Prostate gland (tissue), 2 donors: ENCODE results near the gene TNFAIP8L2. TPM values are rescaled to one million over a fixed set of nuclear protein-coding genes. Genes with fewer than 3 reads are reported as not detected.

Source experiments
- DNase-seq: peaks from one replicate; pipeline ENCODE4 v3.0.0-alpha.2; 2019; ENCODE audit warnings: low spot score
- H3K27ac ChIP-seq, 2 donors: fragments of 200-600 bp; sonication (generic); 2 replicates each; pipeline ENCODE4 v1.5.1; 2017 to 2019
- H3K27me3 ChIP-seq: fragments of 200-600 bp; sonication (generic); replicated peaks from 2 replicates; pipeline ENCODE4 v1.5.1; 2019; ENCODE audit not compliant: insufficient read depth
- H3K36me3 ChIP-seq, 2 donors: fragments of 200-600 bp; sonication (generic); 1 replicate in 1 of 2; 2 replicates in 1 of 2; pipeline versions ENCODE4 v1.5.1 to v1.8.1; 2017 to 2019
- H3K4me1 ChIP-seq: fragments of 200-600 bp; sonication (generic); replicated peaks from 2 replicates; pipeline ENCODE4 v1.5.1; 2019
- H3K4me3 ChIP-seq, 2 donors: fragments of 200-600 bp; sonication (generic); 2 replicates each; pipeline ENCODE4 v1.5.1; 2017 to 2019
- H3K9me3 ChIP-seq: fragments of 200-600 bp; sonication (generic); 2 replicates; pipeline ENCODE4 v1.5.1; 2017
- CTCF ChIP-seq, 4 experiments: fragments of 200-600 bp in 2 of 4; fragments of 450-650 bp in 2 of 4; sonication (generic) in 2 of 4; IDR thresholded peaks; 1 replicate in 3 of 4; 2 replicates in 1 of 4; pipeline ENCODE4 v1.5.1; 2016 to 2019; ENCODE audit warnings: antibody characterized with exemption in 4 of 4, mild to moderate bottlenecking in 2 of 4, moderate library complexity in 2 of 4
- POLR2A ChIP-seq: fragments of 450-650 bp; IDR thresholded peaks from one replicate; pipeline ENCODE4 v1.6.1; 2016; ENCODE audit warnings: antibody characterized with exemption, mild to moderate bottlenecking
- POLR2AphosphoS5 ChIP-seq: sonication (generic); formaldehyde crosslinking; IDR thresholded peaks from one replicate; pipeline ENCODE4 v1.6.1; 2017; ENCODE audit warnings: antibody characterized with exemption
- WGBS: methylation state at CpG from one replicate; pipeline ENCODE4 v1.1.5; 2018; 5-methylcytosine and 5-hydroxymethylcytosine counted together
- intact Hi-C: fragments of 100-400 bp; cut with DNase I; formaldehyde crosslinking; loops from one replicate; pipeline ENCODE4 v1.14.2; 2022
- total RNA-seq, 2 donors: library from RNA; depleted of rRNA; stranded (reverse); fragments of >200 nt; gene quantifications; one replicate each; pipeline ENCODE4 v1.1.0, GENCODE V29; 2016

The TNFAIP8L2 gene
- total RNA-seq, 2 donors from 2014 or later: 1.5 to 2.1 TPM

- H3K27me3 ChIP-seq: no peaks in the 10 kb centered on the region
- no peak for TF ChIP-seq POLR2A
- no peak for TF ChIP-seq POLR2AphosphoS5
- TF ChIP-seq CTCF (IDR thresholded peaks at IDR 0.05): no peak
- no peaks in the 10 kb centered on the region for H3K36me3 ChIP-seq
- H3K9me3 ChIP-seq: no peaks in the 10 kb centered on the region
- H3K27ac ChIP-seq: peak overlapping the region; percentile 59 to 68
- intact Hi-C loops: loop anchor here (5.0 kb wide), 1 partner anchor 78 kb away; no protein-coding TSS in a partner anchor
- peak overlapping the region; percentile 62 to 75 for H3K4me3 ChIP-seq
- WGBS: 13% methylated on average over 43 of the region's 43 CpGs
- no peaks in the 10 kb centered on the region for H3K4me1 ChIP-seq
- no peak for DNase-seq
These were observed 11.0 kb upstream of the TNFAIP8L2 start for GRCh38 chr1:151145304-151146071.

GRCh38 chr1:151146072-151146411 lies 10.4 kb upstream of the TNFAIP8L2 start:
- TF ChIP-seq CTCF (IDR thresholded peaks at IDR 0.05): no peak
- TF ChIP-seq POLR2A: no peak
- no peak for TF ChIP-seq POLR2AphosphoS5
- 0% methylated on average over 26 of the region's 26 CpGs for WGBS
- Histone ChIP-seq H3K4me1 (no peaks in the 10 kb centered on the region), H3K27me3 (no peaks in the 10 kb centered on the region), H3K36me3 (no peaks in the 10 kb centered on the region), H3K9me3 (no peaks in the 10 kb centered on the region), H3K27ac (peak overlapping the region; percentile 59 to 68), H3K4me3 (peak overlapping the region; percentile 62 to 75)
- no peak for DNase-seq
- intact Hi-C loops: loop anchor here (5.0 kb wide), 1 partner anchor 79 kb away; no protein-coding TSS in a partner anchor

- Histone ChIP-seq H3K27ac (peak within 1 kb of the TSS; percentile 59 to 68), H3K4me1 (no peaks in the 10 kb centered on the region), H3K4me3 (peak within 1 kb of the TSS; percentile 62 to 75), H3K9me3 (no peaks in the 10 kb centered on the region), H3K36me3 (no peaks in the 10 kb centered on the region), H3K27me3 (no peaks in the 10 kb centered on the region)
- TF ChIP-seq POLR2AphosphoS5: peak; percentile 95
- TF ChIP-seq CTCF (IDR thresholded peaks at IDR 0.05): peak in 1 of 4 experiments; percentile 22
- peak; percentile 90 for TF ChIP-seq POLR2A
- intact Hi-C loops: loop anchor here (5.0 kb wide), 1 partner anchor 79 kb away; no protein-coding TSS in a partner anchor
- under 1% methylated on average over 31 of the region's 61 CpGs for WGBS
- DNase-seq: peak; percentile 94
These were observed 9.9 kb upstream of the TNFAIP8L2 start, which contains the start of gene SEMA6C for GRCh38 chr1:151146412-151147131. TSS of gene SEMA6C (minus strand) at chr1:151146631. CDS start at chr1:151142621, 4,010 bp downstream.

GRCh38 chr1:151147132-151147503 lies 9.3 kb upstream of the TNFAIP8L2 start:
- TF ChIP-seq POLR2A: no peak
- TF ChIP-seq CTCF (IDR thresholded peaks at IDR 0.05): no peak
- TF ChIP-seq POLR2AphosphoS5: no peak
- no peaks in the 10 kb centered on the region for H3K36me3 ChIP-seq
- WGBS: 20% methylated on average over 7 of the region's 7 CpGs
- H3K4me3 ChIP-seq: peak overlapping the region; percentile 62 to 75
- intact Hi-C loops: loop anchor here (5.0 kb wide), 1 partner anchor 80 kb away; no protein-coding TSS in a partner anchor
- no peaks in the 10 kb centered on the region for H3K9me3 ChIP-seq
- DNase-seq: no peak
- H3K27me3 ChIP-seq: no peaks in the 10 kb centered on the region
- H3K27ac ChIP-seq: peak overlapping the region; percentile 59 to 68
- no peaks in the 10 kb centered on the region for H3K4me1 ChIP-seq
